Muscle layer of duodenum (tissue), 2 donors: Measurements from ENCODE around the gene NPAS2.

Source experiments
- H3K27ac ChIP-seq: one replicate; pipeline ENCODE4 v1.7.0; 2013; ENCODE audit warnings: mild to moderate bottlenecking, low read length
- H3K27me3 ChIP-seq: one replicate; pipeline ENCODE4 v1.7.0; 2013; ENCODE audit warnings: low read depth, mild to moderate bottlenecking, control low read depth, low read length
- H3K36me3 ChIP-seq, 2 donors: one replicate each; pipeline ENCODE4 v1.7.0; 2013; ENCODE audit warnings: low read length in 2 of 2, control low read depth in 1 of 2, mild to moderate bottlenecking in 1 of 2; ENCODE audit not compliant: insufficient read depth in 2 of 2, control insufficient read depth in 1 of 2
- H3K4me1 ChIP-seq, 2 donors: one replicate each; pipeline ENCODE4 v1.7.0; 2013; ENCODE audit warnings: low read length in 2 of 2, mild to moderate bottlenecking in 2 of 2, control low read depth in 1 of 2, moderate library complexity in 1 of 2; ENCODE audit not compliant: insufficient read depth in 2 of 2, control insufficient read depth in 1 of 2
- H3K4me3 ChIP-seq, 2 donors: one replicate each; pipeline ENCODE4 v1.7.0; 2013; ENCODE audit warnings: low read length in 2 of 2, low read depth in 1 of 2, mild to moderate bottlenecking in 1 of 2
- H3K9me3 ChIP-seq, 2 donors: one replicate each; pipeline ENCODE4 v1.7.0; 2013; ENCODE audit warnings: low read length in 2 of 2, control low read depth in 1 of 2, mild to moderate bottlenecking in 1 of 2; ENCODE audit not compliant: control insufficient read depth in 1 of 2
- donor health status: healthy.

Gene NPAS2

DNA sequence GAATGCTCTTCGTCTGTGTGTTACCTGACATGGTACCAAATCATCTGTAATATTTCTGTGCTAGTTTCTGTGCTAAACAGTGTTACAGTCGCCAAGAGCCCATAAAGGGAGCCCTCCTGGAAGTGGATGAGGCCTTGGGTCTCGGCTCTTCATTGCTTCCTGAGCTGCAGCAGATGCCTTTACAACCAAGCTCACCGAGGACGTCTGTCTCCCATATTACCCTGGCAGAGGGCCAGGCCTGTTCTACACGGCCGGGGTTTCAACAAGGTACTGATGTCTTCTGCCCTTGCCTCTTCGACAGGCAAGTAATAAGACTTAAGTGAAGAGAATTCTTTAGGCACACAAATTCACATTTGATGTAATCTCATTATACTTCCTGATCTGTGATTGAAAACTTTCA, 199.0 kb downstream of the NPAS2 start:
- peaks cover 14 to 21% of the 10 kb centered on the region in 2 donors for H3K36me3 ChIP-seq
- H3K9me3 ChIP-seq: no peaks in the 10 kb centered on the region
- H3K4me1 ChIP-seq: no peaks in the 10 kb centered on the region
- H3K27ac ChIP-seq: no peak overlapping the region
- no peak overlapping the region for H3K4me3 ChIP-seq
- no peaks in the 10 kb centered on the region for H3K27me3 ChIP-seq

DNA sequence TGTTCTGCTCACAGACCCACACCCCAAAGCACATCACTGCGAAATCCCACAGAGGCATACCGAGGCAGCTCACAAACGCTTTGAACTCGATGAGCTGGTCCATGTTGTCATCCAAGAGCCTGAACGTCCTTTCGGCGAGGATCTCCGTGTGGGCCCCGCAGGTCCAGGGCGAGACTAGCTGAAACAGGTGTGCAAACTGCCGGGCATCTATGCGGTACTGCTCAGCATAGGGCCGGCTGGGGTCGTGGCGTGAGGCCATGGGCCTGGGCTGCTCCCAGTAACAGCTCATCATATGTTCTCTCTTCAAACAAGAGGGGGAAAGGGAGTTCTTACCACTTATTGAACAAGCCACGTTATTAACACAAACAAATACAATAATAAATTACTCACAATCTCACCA, 202.3 kb downstream of the NPAS2 start:
- Histone ChIP-seq H3K27ac (no peak overlapping the region), H3K4me3 (no peak overlapping the region), H3K27me3 (no peaks in the 10 kb centered on the region), H3K9me3 (no peaks in the 10 kb centered on the region), H3K36me3 (peaks cover 14 to 21% of the 10 kb centered on the region in 2 donors), H3K4me1 (no peaks in the 10 kb centered on the region)

DNA sequence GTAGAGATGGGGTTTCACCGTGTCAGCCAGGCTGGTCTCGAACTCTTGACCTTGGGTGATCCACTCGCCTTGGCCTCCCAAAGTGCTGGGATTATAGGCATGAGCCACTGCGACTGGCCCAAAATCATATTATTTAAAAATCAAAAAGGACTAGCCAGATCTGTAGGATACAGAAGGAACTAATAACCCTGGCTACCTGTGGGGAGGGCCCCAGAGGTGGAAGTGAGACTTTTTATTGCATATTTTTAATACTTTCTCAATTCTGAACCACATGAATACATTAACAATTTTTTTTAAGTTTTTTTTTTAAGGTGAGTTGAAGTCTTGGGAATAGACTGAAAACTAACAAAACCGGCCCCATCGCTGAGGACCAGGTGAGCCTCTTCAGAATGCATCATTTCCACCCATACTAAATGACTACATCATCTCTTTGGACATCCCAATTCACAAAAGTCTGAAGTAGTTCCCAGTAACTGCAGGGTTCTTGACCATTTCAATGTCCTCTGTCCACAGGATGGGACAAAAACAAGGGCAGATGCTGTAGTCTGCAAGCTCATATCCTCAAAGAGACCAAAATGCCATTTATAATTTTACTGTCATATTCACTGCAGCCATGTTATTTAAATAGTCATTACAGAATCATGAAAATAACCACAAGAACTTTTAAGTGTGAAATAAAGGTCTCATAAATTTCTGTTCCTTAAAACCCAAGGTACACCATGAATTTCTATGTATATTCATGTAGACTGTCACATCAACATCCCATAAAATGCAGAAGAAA, 203.6 kb downstream of the NPAS2 start:
- no peak overlapping the region for H3K27ac ChIP-seq
- peaks cover 22 to 25% of the 10 kb centered on the region in 2 donors for H3K36me3 ChIP-seq
- H3K9me3 ChIP-seq: no peaks in the 10 kb centered on the region
- no peaks in the 10 kb centered on the region for H3K27me3 ChIP-seq
- no peaks in the 10 kb centered on the region for H3K4me1 ChIP-seq
- no peak overlapping the region for H3K4me3 ChIP-seq

DNA sequence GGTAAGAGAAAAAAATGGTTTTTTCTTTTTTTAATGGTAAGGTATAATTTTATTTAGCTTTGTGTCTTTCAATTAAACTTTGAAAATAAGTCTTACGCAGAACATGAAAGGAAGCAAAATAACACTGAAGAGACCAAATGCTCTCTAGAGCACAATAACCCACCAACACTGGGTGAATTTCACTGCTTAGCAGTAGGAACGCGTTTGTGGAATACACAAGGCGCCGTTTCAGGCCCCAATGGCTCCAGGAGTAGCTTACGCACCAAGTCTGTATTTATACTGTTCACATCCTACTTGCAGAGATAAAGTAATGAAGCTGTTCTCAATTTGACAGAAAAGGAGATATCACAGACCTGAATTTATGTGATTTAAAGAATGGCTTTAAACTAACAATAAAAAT, 205.6 kb downstream of the NPAS2 start:
- peaks cover 14 to 32% of the 10 kb centered on the region in 2 donors for H3K36me3 ChIP-seq
- H3K4me3 ChIP-seq: no peak overlapping the region
- H3K4me1 ChIP-seq: no peaks in the 10 kb centered on the region
- no peaks in the 10 kb centered on the region for H3K9me3 ChIP-seq
- no peaks in the 10 kb centered on the region for H3K27me3 ChIP-seq
- H3K27ac ChIP-seq: no peak overlapping the region

DNA sequence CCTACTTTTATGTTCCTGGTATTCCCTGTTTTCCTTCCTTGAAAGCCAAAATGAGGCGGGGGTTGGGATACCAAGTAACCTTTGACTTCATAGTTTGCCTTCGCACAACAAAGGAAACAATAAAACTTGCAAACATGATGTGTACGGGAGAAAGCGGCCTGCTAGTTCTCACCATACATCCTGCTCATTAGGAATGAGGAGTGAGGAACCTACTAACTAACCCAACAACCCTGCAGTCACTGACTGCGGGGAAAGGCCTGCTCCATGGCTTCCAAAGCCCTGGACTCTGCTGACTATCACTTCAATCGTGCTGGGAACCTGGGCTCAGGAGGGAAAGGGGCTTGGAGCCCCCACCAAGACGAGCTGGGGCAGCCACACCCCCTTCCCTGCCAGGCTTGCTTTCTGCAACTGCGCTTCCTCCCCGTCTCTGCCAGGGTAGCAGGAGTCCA, 206.3 kb downstream of the NPAS2 start:
- Histone ChIP-seq H3K4me1 (no peaks in the 10 kb centered on the region), H3K27ac (no peak overlapping the region), H3K9me3 (no peaks in the 10 kb centered on the region), H3K4me3 (no peak overlapping the region), H3K27me3 (no peaks in the 10 kb centered on the region), H3K36me3 (peaks cover 7 to 29% of the 10 kb centered on the region in 2 donors)

DNA sequence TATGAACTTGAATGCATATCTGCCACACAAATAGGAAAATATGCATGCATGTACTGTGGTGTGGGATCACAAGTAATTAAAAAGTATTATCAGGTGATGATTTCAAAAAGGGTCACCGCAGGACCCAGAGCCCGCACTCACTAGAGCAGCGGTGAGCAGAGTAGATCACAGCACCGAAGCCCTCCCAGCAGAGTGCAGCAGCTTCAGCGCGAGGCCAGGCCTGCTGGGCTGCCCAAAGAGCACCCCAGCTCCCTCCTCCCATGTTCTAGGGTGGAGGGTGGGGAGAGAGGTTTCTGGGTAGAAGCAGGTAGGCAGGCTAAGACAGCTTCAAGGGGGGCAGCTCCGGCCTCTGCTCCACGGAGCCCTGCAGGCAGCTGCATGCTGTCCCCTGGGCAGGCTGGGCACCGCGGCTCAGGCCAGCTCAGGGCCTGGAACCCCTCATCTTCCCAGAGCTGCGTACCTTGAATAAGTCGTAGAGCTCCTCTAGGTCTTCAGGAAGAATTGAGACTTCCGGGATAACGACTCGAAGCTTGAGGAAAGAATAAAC, 207.1 kb downstream of the NPAS2 start:
- Histone ChIP-seq H3K27me3 (no peaks in the 10 kb centered on the region), H3K9me3 (no peaks in the 10 kb centered on the region), H3K27ac (no peak overlapping the region), H3K36me3 (peaks cover 6 to 24% of the 10 kb centered on the region in 2 donors), H3K4me3 (no peak overlapping the region), H3K4me1 (no peaks in the 10 kb centered on the region)

DNA sequence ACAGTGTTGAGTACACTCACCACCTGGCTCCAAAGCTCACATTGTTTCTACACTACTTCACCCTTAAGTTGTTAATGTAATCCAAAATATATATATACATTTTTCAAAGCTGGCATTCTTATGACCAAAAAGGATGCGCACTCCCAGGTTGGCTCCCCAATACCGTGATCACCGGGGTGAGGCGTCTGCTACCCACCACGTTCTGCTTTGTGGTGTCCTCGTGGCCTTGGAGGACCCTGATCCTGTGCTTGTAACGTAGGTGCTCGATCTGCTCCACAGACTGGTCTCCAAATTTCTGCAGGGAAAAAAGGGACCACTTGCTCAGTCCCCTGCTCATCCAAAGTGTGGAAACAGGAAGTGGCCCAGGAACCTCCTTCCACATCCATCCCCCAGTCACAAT, 207.9 kb downstream of the NPAS2 start:
- Histone ChIP-seq H3K9me3 (no peaks in the 10 kb centered on the region), H3K4me3 (no peak overlapping the region), H3K4me1 (no peaks in the 10 kb centered on the region), H3K27me3 (no peaks in the 10 kb centered on the region), H3K36me3 (peaks cover 12 to 30% of the 10 kb centered on the region in 2 donors), H3K27ac (no peak overlapping the region)

DNA sequence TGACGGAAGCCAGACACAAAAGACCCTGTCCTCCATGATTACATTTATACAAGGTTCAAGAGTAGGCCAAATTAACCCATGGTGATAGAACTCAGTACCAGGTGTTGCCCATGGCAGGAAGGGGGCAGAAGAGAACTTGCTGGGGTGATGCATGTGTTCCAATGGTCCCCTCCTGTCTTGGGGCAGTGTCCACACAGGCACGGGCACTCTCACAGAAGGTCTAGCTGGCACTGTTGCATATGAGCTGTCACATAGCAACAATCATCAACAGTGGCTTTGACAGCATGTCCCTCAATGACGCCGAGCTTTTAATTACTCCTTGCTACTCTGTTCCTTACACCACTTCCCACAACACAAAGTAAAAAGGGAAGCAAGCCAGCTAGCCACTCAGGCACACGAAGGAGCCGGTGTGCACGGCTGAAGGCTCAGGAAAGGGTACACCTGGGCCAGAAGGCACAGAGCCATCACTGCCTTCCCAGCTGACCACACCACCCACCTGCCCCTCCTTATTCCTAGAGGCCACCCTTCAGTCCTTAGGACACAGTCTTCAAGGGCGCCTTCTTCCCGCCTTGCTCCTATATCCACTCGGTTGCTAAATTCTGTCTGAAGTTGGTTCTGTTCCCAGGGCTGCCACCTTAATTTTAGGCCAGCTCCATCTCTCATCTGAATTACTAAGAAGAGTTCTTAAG, 211.1 kb downstream of the NPAS2 start:
- Histone ChIP-seq H3K4me3 (no peak overlapping the region), H3K9me3 (no peaks in the 10 kb centered on the region), H3K36me3 (peaks cover 23 to 52% of the 10 kb centered on the region in 2 donors), H3K27ac (no peak overlapping the region), H3K4me1 (no peaks in the 10 kb centered on the region), H3K27me3 (no peaks in the 10 kb centered on the region)

DNA sequence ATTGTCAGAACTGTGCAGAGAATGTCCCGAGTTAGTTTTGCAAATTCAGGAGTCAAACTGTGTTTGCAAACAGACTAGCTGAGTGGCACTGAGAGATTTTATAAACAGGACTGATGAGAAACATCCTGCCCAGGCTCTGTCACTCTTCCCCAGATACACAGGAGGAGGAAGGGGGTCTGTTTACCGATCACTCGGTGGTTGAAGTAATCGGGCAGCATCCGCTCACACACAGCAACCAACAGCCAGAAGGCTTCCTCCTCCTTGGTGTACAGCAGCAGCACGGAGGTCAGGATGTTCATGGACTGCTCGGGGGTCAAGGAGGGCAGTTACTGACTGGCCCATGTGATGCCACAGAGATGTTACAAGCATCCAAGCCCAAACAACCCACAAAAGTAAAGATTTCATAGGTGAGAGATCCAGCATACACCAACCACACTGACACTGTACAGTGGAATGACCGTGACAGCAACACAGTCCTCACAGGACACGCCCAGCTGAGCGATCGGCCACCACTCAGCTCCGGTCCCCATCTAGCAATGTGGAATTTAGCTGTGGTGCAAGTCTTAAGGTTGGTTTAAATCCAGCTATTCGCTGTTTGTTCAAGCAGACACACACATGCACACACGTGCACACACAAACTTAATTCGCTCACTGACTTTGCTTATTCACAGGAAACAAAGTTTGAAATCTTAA, 212.3 kb downstream of the NPAS2 start:
- H3K9me3 ChIP-seq: no peaks in the 10 kb centered on the region
- no peaks in the 10 kb centered on the region for H3K4me1 ChIP-seq
- H3K27me3 ChIP-seq: no peaks in the 10 kb centered on the region
- H3K36me3 ChIP-seq: peaks cover 23 to 56% of the 10 kb centered on the region in 2 donors
- H3K27ac ChIP-seq: no peak overlapping the region
- H3K4me3 ChIP-seq: no peak overlapping the region

DNA sequence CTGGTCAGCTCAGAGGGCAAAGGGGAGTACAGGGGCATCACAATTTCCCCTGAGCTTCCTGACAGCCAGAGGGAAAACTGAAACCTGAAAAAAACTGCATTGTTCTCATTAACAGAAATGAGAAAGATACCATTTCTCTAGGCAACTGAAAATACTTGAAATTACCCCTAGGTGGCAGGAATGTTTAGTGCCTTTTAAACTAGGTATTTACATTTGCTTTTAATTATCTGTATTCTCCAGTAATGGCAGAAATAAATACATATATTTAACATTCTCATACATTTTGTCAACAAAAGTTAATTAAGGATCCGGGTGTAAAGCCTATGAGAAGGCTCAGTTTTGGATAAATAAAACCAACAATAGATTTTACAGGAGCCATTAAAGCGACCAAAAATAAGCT, 216.6 kb downstream of the NPAS2 start:
- no peaks in the 10 kb centered on the region for H3K4me1 ChIP-seq
- H3K27me3 ChIP-seq: no peaks in the 10 kb centered on the region
- peaks cover 26 to 64% of the 10 kb centered on the region in 2 donors for H3K36me3 ChIP-seq
- no peak overlapping the region for H3K4me3 ChIP-seq
- no peak overlapping the region for H3K27ac ChIP-seq
- no peaks in the 10 kb centered on the region for H3K9me3 ChIP-seq

DNA sequence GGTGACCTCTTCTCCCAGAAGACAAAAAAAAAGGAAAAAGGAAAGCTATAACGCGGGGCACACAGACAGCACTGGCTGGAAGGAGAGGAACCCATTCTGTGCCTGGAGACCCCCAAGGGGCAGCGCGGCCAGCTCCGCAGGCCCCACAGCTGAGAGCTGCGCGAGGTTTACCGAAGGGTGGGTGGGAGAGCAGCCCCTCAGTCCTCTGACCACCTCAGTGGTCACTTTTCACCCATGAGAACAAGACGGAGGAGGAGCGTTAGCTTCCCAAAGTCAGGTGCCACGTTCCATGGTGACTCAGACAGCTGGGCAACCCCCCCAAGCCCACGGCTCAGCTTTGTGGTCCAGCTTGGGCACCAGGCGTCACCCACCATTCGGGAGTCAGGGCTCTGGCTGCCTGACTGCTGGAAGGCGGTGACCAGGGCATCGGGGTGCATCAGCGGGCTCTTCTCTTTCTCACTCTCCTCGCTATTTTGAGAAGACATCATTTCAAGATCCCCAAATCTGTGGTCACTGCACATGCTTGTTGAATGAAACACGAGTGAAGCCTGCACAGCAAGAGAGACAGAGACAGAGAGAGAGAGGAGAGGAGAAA, 217.3 kb downstream of the NPAS2 start:
- peaks cover 21 to 59% of the 10 kb centered on the region in 2 donors for H3K36me3 ChIP-seq
- no peak overlapping the region for H3K4me3 ChIP-seq
- H3K27me3 ChIP-seq: no peaks in the 10 kb centered on the region
- no peaks in the 10 kb centered on the region for H3K9me3 ChIP-seq
- no peaks in the 10 kb centered on the region for H3K4me1 ChIP-seq
- no peak overlapping the region for H3K27ac ChIP-seq
